ENCODE results near the gene UXS1.

GRCh38 chr2:106195456-106195855, 1.4 kb upstream of the UXS1 start:
- TF ChIP-seq ZBTB33 (CRISPR knock-in tag; IDR thresholded peaks at IDR 0.05) (no peak), RNF219 (CRISPR knock-in tag; IDR thresholded peaks at IDR 0.05) (no peak), SMARCE1 (IDR thresholded peaks at IDR 0.05) (no peak), MEIS2 (IDR thresholded peaks at IDR 0.05; ENCODE audit: partially characterized antibody) (no peak), SRF (CRISPR knock-in tag; IDR thresholded peaks at IDR 0.05) (no peak), MCM3 (IDR thresholded peaks at IDR 0.05) (no peak), KLF10 (CRISPR knock-in tag; IDR thresholded peaks at IDR 0.05) (no peak), ZNF699 (CRISPR knock-in tag; IDR thresholded peaks at IDR 0.05; ENCODE audit: insufficient replicate concordance) (no peak)

Data from K562 (cell line).